Heart left ventricle (tissue), 16 donors: ENCODE results near the gene C11orf91. TPM values are rescaled to one million over a fixed set of nuclear protein-coding genes. Genes with fewer than 3 reads are reported as not detected.
A peak's percentile ranks its signal among the peaks of the same experiment; 100 is the strongest.

Experiments used
- ATAC-seq, 4 donors: fragments of 200-7000 bp; cut with Tn5 transposase; one replicate each; pipeline ENCODE4 v1.9.1; 2020 to 2022; ENCODE audit warnings: moderate library complexity in 4 of 4, mild to moderate bottlenecking in 3 of 4, moderate number of reproducible peaks in 1 of 4
- DNase-seq, 5 donors: peaks; one replicate each; pipeline ENCODE4 v3.0.0-alpha.2; 2020
- H3K27ac ChIP-seq, 12 donors: fragments of 200-600 bp; sonication (generic) in 4 of 12; one replicate each; pipeline versions ENCODE4 v1.5.0 to v1.8.0; 2016 to 2022; ENCODE audit warnings: mild to moderate bottlenecking in 2 of 12
- H3K27me3 ChIP-seq, 9 donors: fragments of 200-600 bp; sonication (generic) in 2 of 9; one replicate each; pipeline versions ENCODE4 v1.5.1 to v1.8.0; 2016 to 2022; ENCODE audit warnings: mild to moderate bottlenecking in 3 of 9
- H3K36me3 ChIP-seq, 9 donors: fragments of 200-600 bp; sonication (generic) in 2 of 9; one replicate each; pipeline versions ENCODE4 v1.5.0 to v1.8.0; 2018 to 2022; ENCODE audit warnings: mild to moderate bottlenecking in 2 of 9
- H3K4me1 ChIP-seq, 12 donors: fragments of 200-600 bp; sonication (generic) in 4 of 12; one replicate each; pipeline versions ENCODE4 v1.5.0 to v1.8.0; 2016 to 2022; ENCODE audit warnings: mild to moderate bottlenecking in 3 of 12
- H3K4me3 ChIP-seq, 12 donors: fragments of 200-600 bp; sonication (generic) in 4 of 12; one replicate each; pipeline versions ENCODE4 v1.5.0 to v1.8.0; 2017 to 2022; ENCODE audit warnings: mild to moderate bottlenecking in 9 of 12, moderate library complexity in 4 of 12
- H3K9me3 ChIP-seq, 12 donors: fragments of 200-600 bp; sonication (generic) in 4 of 12; one replicate each; pipeline versions ENCODE4 v1.5.0 to v1.8.0; 2016 to 2022; ENCODE audit warnings: mild to moderate bottlenecking in 1 of 12
- POLR2A ChIP-seq, 2 donors: fragments of 450-650 bp; IDR thresholded peaks; one replicate each; pipeline ENCODE4 v1.6.1; 2017; ENCODE audit warnings: antibody characterized with exemption in 2 of 2, mild to moderate bottlenecking in 2 of 2, moderate library complexity in 2 of 2
- WGBS, 4 donors: extraction: QIAGEN DNeasy Blood & Tissue Kit in 2 of 4; methylation state at CpG; one replicate each; pipeline versions ENCODE4 v1.1.5 to v1.1.7; 2013 to 2018; 5-methylcytosine and 5-hydroxymethylcytosine counted together
- intact Hi-C, 10 donors: fragments of 100-400 bp; cut with DNase I; formaldehyde crosslinking; loops; one replicate each; pipeline versions ENCODE4 v1.11.1 to v1.14.2; 2022
- polyA plus RNA-seq, 2 donors: library from polyadenylated mRNA; stranded (reverse); fragments of 200-250 nt; gene quantifications; one replicate each; pipeline ENCODE4 v1.2.3, GENCODE V29; 2013
- total RNA-seq, 9 donors: library from RNA; depleted of rRNA in 2 of 9; stranded (reverse); fragments of >200 nt in 2 of 9; fragmentation: NEBNext Ultra II Directional in 3 of 9; extraction: Animal tissue kit (Norgen Biotek cat#: 25700) in 3 of 9; gene quantifications; one replicate each; pipeline versions ENCODE4 v1.1.0 to v1.2.4, GENCODE V29; 2016 to 2023
- TF ChIP-seq, protein P1 (sequence below), 12 donors: fragments of 200-600 bp; sonication (generic) in 4 of 12; IDR thresholded peaks; one replicate each; pipeline versions ENCODE4 v1.5.0 to v1.8.0; 2018 to 2022; ENCODE audit warnings: antibody characterized with exemption in 12 of 12, mild to moderate bottlenecking in 5 of 12
- donor health status: ischemic (EF 13 %, LVEDD 7.1; RV severe dilation, severe dysfunction).
- donor health status: healthy with polysubstance abuse.
- donor health status: DM: no; HTN: yes; CAD: no.
- donor health status: DM: no; HTN: no; CAD: no.
- donor health status: ischemic (EF 25% LVEDD 6.9; RV normal size, moderate dysfunction).
- donor health status: ischemic (EF 25% LVEDD 5.7; RV mildly dilated, moderate dysfunction).
- donor health status: healthy.
- donor health status: DM: yes; HTN: yes; CAD: no.
- donor health status: ischemic (EF 35%, LVEDD 5.7; RV mildly dilated, moderate dysfunction).
- donor health status: nonischemic (EF 11% LVEDD 7.7; RV severe dilation, severe dysfunction).
- donor health status: DM: yes; HTN: yes; CAD: no.
- donor health status: PGD.
- donor health status: ischemic (EF 29% LVEDD 5.4; RV normal size, mild dysfunction).
- donor health status: nonischemic (EF 23%, LVEDD 6.1; RV moderate dilation, normal function).

The C11orf91 gene
- total and polyA plus RNA-seq, 11 donors = 0.56 to 1.00 (median 0.70) TPM; not detected in 7

DNA sequence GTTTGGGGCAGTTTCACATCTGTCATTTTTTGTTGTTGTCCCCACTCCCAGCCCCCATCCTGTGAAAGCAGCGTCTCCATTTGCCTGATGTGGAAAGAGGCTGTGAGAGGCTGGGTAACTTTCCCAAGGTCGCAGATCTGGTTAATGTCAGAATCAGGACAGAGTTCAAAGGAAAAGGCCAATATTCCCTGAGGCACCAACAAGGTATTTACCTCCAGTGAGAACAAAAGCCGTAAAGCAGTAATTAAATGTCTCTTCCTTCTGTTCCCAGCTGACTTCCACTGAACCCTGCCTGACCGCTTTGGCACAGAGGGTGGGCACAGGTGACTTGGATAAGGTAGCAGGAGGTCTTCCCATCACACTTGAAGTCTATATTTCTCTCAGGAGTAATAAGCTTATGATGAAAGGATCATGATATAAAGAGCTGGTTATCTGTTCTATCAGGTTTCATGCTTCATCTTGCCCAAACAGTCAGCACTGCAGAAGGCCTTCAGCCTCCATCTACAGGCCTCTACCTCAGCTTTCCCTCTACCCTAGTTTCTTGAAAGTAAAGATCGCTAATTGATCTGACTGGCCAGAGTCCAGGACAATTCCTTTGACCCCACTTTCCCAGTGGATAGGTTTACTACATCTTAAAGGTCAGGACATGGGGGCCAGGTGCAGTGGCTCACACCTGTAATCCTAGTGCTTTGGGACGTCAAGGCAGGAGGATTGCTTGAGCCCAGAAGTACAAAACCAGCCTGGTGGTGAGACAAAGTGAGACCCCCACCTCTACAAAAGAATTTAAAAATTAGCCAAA, 9.4 kb downstream of the C11orf91 start:
- ATAC-seq (peak in 2 of 4 donors; percentile 16 to 25), DNase-seq (no peak)
- Histone ChIP-seq H3K9me3 (peaks cover 0 to 8% (median 0%) of the 10 kb centered on the region in 12 donors), H3K27ac (peak overlapping the region; percentile 73 to 97 (median 86)), H3K27me3 (no peaks in the 10 kb centered on the region), H3K4me1 (peaks cover 13 to 75% (median 58%) of the 10 kb centered on the region in 12 donors), H3K36me3 (no peaks in the 10 kb centered on the region), H3K4me3 (peak overlapping the region in 1 of 12 donors; percentile 28)
- TF ChIP-seq, protein P1, sequence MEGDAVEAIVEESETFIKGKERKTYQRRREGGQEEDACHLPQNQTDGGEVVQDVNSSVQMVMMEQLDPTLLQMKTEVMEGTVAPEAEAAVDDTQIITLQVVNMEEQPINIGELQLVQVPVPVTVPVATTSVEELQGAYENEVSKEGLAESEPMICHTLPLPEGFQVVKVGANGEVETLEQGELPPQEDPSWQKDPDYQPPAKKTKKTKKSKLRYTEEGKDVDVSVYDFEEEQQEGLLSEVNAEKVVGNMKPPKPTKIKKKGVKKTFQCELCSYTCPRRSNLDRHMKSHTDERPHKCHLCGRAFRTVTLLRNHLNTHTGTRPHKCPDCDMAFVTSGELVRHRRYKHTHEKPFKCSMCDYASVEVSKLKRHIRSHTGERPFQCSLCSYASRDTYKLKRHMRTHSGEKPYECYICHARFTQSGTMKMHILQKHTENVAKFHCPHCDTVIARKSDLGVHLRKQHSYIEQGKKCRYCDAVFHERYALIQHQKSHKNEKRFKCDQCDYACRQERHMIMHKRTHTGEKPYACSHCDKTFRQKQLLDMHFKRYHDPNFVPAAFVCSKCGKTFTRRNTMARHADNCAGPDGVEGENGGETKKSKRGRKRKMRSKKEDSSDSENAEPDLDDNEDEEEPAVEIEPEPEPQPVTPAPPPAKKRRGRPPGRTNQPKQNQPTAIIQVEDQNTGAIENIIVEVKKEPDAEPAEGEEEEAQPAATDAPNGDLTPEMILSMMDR (IDR thresholded peaks at IDR 0.05) = no peak
- TF ChIP-seq POLR2A (IDR thresholded peaks at IDR 0.05) = no peak
- 54 to 70% (median 63%) methylated on average over 6 of the region's 6 CpGs for WGBS, 4 donors
- intact Hi-C loops = loop anchor here in 6 of 10 donors (1.0 to 10.0 kb wide), 8 partner anchors 9 to 530 kb away; partner anchors contain the start of genes CD59 (in 2 of the 6), CSTF3 (in 2 of the 6), HIPK3 (in 2 of the 6) and C11orf91 (in 1 of the 6)

DNA sequence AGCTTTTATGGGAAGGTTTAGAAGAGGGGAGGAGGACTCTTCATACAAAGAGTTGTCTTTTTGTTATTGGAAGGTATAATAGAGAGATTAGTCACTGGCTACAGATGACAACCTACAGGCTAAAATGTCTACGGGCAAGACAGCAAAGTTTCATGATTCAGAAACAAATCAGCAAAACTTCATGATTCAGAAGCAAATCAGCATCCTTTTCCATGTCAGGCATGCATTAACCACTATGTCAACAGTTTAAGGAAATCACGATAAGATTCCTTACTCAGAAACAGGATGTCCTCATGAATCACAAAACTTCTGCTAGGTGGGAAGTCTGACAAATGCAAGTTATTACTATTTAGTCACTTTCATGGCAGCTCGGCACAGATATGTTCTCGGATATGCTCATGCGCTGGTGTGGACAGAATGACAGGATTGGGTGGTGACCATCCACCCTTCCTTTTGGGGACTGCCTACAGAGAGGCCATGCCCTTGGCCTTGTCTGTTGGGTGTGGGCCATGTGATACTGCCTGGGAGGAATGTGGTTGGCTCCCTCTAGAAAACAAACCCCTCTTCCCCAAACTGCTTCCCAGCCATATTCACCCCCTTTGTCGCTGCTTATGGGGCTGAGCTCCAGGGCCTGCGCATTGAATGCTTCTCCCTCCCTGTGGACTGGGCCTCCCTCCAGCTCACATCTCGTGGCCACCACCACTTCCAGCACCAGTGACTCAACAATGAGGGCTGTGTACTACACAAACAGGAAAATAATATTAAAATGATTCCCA, 10.1 kb downstream of the C11orf91 start:
- intact Hi-C loops = loop anchor here in 6 of 10 donors (1.0 to 10.0 kb wide), 9 partner anchors 10 to 530 kb away; partner anchors contain the start of genes HIPK3 (in 3 of the 6), CD59 (in 2 of the 6), CSTF3 (in 2 of the 6) and C11orf91 (in 1 of the 6)
- H3K9me3 ChIP-seq = peaks cover 0 to 8% (median 0%) of the 10 kb centered on the region in 12 donors
- no peaks in the 10 kb centered on the region for H3K27me3 ChIP-seq
- no peak overlapping the region for H3K4me3 ChIP-seq
- WGBS, 4 donors = 46 to 64% (median 51%) methylated on average over 8 of the region's 8 CpGs
- TF ChIP-seq, protein P1 (IDR thresholded peaks at IDR 0.05) = no peak
- TF ChIP-seq POLR2A (IDR thresholded peaks at IDR 0.05) = no peak
- H3K4me1 ChIP-seq = peaks cover 13 to 69% (median 55%) of the 10 kb centered on the region in 12 donors
- peak; percentile 82 to 94 (median 88) for ATAC-seq
- H3K27ac ChIP-seq = peak overlapping the region; percentile 73 to 97 (median 86)
- DNase-seq = peak in 4 of 5 donors; percentile 72 to 88 (median 74)
- no peaks in the 10 kb centered on the region for H3K36me3 ChIP-seq

DNA sequence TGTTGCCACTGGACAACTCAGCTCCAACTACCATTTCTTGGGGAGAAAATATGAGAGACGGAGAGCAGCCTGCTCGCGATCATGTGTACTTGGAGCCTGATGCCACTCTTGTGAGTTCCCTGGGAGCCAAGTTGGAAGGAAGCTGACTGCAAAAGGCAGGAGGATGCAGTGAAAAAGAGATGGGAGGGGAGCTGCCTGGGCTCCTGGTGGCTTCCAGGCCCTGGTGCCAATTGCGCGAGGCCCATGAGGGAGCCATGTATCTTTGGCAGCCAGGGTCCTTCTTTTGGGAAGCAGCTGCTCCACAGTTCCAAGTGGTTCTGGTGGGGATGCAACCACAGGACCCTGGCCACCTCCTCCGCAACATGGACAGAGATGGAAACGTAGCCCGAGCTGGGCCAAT, 11.1 kb downstream of the C11orf91 start:
- Histone ChIP-seq H3K9me3 (peaks cover 0 to 8% (median 0%) of the 10 kb centered on the region in 12 donors), H3K4me1 (peaks cover 10 to 60% (median 47%) of the 10 kb centered on the region in 12 donors), H3K4me3 (no peak overlapping the region), H3K27me3 (no peaks in the 10 kb centered on the region), H3K27ac (peak overlapping the region; percentile 73 to 97 (median 84)), H3K36me3 (no peaks in the 10 kb centered on the region)
- intact Hi-C loops = loop anchor here in 9 of 10 donors (2.0 to 10.0 kb wide), 10 partner anchors 53 to 725 kb away; partner anchors contain the start of gene CSTF3 (in 2 of the 9)
- DNase-seq = no peak
- ATAC-seq = no peak
- 86 to 94% (median 92%) methylated on average over 6 to 8 of the region's 8 CpGs for WGBS, 4 donors
- no peak for TF ChIP-seq POLR2A (IDR thresholded peaks at IDR 0.05)
- TF ChIP-seq, protein P1 (IDR thresholded peaks at IDR 0.05) = no peak
